Measurements from ENCODE around the gene ZFYVE28. TPM values are rescaled to one million over a fixed set of nuclear protein-coding genes. Genes with fewer than 3 reads are reported as not detected.
A peak's percentile ranks its signal among the peaks of the same experiment; 100 is the strongest.

ZFYVE28 gene
- total and polyA plus RNA-seq, 7 donors, result 1.7 to 7.7 (median 3.4) TPM

DNA sequence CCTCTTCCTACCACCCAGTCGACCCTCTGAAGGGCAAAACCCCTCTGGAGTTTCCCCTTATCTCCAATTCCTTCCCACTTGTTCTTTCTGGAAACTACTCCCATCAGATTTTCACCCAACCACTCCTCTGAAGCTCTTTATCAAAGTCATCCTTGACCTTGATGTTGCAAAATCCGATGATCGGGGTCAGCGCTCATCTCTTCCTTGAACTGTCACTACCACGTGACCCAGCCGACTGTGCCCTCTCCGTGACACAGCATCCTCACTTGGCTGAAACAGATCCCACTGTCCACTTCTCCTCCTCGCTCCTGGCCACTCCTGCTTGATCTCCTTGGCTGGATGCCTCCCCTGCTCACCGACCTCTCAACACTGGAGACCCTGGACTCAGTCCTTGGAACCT is 1.4 kb upstream of the ZFYVE28 start:
- DNase-seq (no peak), ATAC-seq (no peak)
- H3K36me3 ChIP-seq (ENCODE audit: insufficient read depth in 1 of 2, low read depth in 1 of 2), result no peaks in the 10 kb centered on the region
- H3K27me3 ChIP-seq (ENCODE audit: insufficient read depth in 3 of 3, low read length in 2 of 3), result no peaks in the 10 kb centered on the region
- whole genome bisulfite sequencing, 3 donors, result 50 to 59% (median 52%) methylated on average over 9 of the region's 9 CpGs
- no peaks in the 10 kb centered on the region for H3K9me3 ChIP-seq
- peaks cover 16% of the 10 kb centered on the region for H3K4me1 ChIP-seq
- H3K27ac ChIP-seq, result no peak overlapping the region
- no peak overlapping the region for H3K4me3 ChIP-seq
- TF ChIP-seq, protein P1, sequence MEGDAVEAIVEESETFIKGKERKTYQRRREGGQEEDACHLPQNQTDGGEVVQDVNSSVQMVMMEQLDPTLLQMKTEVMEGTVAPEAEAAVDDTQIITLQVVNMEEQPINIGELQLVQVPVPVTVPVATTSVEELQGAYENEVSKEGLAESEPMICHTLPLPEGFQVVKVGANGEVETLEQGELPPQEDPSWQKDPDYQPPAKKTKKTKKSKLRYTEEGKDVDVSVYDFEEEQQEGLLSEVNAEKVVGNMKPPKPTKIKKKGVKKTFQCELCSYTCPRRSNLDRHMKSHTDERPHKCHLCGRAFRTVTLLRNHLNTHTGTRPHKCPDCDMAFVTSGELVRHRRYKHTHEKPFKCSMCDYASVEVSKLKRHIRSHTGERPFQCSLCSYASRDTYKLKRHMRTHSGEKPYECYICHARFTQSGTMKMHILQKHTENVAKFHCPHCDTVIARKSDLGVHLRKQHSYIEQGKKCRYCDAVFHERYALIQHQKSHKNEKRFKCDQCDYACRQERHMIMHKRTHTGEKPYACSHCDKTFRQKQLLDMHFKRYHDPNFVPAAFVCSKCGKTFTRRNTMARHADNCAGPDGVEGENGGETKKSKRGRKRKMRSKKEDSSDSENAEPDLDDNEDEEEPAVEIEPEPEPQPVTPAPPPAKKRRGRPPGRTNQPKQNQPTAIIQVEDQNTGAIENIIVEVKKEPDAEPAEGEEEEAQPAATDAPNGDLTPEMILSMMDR (IDR thresholded peaks at IDR 0.05), result no peak
- intact Hi-C loops (cut with DNase I), result loop anchor here in 1 of 2 donors (5.0 kb wide), 1 partner anchor 178 kb away; the partner anchor contains the start of genes HAUS3 and POLN

DNA sequence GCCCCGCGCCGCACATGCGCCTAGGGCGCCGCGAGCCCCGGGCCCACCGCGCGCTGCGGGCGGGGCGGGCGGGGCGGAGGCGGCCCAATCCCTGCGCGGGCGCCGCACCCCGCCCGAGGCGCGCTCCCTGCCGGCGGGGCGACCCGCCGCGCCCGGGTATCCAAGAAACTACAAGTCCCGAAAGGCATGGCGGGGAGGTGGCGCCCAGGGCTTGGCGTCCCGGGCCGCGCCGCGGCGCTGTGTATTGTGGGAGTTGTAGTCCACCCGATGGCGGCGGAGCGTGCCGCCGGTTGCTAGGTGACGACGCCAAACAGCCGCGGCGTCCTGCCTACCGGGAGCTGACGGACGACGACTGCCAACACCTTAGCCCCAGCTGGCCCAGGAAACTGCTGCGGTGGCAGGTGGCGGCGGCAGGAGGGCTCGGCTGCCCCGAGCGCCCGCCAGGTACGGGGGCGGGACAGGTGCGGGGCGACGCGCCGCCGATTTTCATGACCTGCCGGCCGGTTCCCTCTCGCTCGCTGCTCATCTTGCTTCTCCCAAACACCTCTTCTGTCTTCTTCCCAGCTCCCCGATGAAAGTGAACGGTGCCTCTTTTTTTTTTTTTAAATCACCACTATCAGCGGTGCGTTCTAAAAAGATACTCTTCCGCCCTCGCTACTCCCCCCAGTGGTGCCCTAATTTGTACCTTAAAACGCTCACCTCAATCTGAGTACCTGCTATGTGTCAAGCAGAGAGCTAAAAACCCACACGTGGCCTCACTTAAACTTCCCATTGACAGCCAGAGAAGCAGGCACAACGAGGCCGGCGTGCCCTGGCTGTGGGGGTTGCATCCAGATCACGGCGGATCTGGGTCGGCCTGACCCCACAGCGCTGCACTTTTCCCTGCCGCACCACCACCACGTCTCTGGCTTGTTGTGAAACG is 466 bp upstream of the ZFYVE28 start, which contains the start of gene CFAP99:
CFAP99 (plus strand) TSS at position 306 of the 922 bp plus-strand sequence.
- WGBS, 3 donors, result 1% methylated on average over 69 to 94 of the region's 94 CpGs
- Histone ChIP-seq H3K9me3 (no peaks in the 10 kb centered on the region), H3K27ac (peak within 1 kb of the TSS; percentile 71), H3K4me1 (peaks cover 24% of the 10 kb centered on the region), H3K27me3 (ENCODE audit: insufficient read depth in 3 of 3, low read length in 2 of 3) (no peaks in the 10 kb centered on the region), H3K36me3 (ENCODE audit: insufficient read depth in 1 of 2, low read depth in 1 of 2) (no peaks in the 10 kb centered on the region), H3K4me3 (peak within 1 kb of the TSS; percentile 75)
- TF ChIP-seq, protein P1 (IDR thresholded peaks at IDR 0.05), result peak; percentile 13
- intact Hi-C loops (cut with DNase I), result loop anchor here in 1 of 2 donors (5.0 kb wide), 1 partner anchor 177 kb away; the partner anchor contains the start of genes HAUS3 and POLN
- DNase-seq (peak; percentile 98 to 99), ATAC-seq (peak; percentile 95 to 97 (median 97))

DNA sequence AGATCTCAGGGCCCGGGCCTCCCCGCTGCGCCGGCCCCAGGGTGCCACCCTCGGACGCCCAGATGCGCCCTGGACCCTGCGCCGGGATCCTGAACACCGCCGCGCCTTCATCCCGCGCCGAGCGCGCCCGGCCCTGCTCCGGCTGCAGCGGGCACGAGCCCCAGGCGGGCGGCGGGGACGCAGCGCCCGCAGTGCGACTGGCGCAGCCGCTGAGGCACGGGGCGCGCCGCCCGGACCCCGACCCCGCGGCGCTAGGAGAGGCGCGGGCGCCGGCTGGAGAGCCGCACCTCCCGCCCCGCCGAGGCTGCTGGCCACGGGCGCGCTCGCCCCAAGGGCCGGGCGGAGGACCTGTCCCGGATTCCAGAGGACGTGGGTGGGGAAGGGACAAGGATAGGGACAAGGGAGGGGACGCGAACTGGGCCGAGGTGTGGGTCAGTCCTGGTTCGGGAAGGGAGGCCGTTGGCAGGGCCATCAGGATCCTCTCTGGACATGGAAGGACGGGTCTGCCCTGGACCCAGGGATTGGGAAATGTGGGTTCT is 1.1 kb downstream of the ZFYVE28 start:
- H3K9me3 ChIP-seq, result no peaks in the 10 kb centered on the region
- H3K36me3 ChIP-seq (ENCODE audit: insufficient read depth in 1 of 2, low read depth in 1 of 2), result no peaks in the 10 kb centered on the region
- peaks cover 39% of the 10 kb centered on the region for H3K4me1 ChIP-seq
- TF ChIP-seq, protein P1 (IDR thresholded peaks at IDR 0.05), result no peak
- intact Hi-C loops (cut with DNase I), result loop anchor here in 1 of 2 donors (5.0 kb wide), 1 partner anchor 175 kb away; the partner anchor contains the start of genes HAUS3 and POLN
- DNase-seq, result no peak
- no peak for ATAC-seq
- 0 to 1% (median 0%) methylated on average over 45 to 61 of the region's 61 CpGs for WGBS, 3 donors
- H3K27me3 ChIP-seq (ENCODE audit: insufficient read depth in 3 of 3, low read length in 2 of 3), result no peaks in the 10 kb centered on the region
- peak overlapping the region; percentile 75 for H3K4me3 ChIP-seq
- H3K27ac ChIP-seq, result no peak overlapping the region

DNA sequence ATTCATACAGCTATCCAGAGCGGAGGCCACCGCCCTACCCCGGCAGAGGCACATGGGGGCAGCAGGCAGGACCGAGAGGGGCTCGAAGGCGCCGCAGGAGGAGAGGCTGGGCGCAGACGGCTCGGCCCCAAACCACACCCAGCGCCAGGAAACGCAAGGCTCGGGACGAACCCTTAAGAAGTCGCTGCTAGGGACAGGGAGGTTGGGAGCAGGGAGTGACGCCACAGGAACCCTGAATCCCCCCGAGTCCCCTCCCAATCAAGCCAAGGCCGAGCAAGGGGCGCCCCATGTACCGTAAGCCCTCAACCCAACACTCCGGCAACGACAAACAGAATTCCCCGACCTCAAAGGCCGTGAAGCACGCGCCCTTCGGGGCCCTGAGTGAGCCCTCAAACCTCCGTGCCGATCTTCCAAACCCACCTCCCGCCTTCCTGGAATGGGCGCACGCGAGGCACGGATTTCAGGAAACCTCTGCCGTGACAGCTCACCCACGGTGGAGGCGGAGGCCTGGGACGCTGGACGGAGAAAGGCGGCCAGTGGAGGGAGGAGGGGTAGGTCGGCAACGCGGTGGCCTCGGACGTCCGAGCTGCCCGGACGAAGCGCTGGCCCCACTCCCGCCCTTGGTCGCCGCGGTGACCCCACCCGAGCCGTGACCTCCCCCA is 1.8 kb downstream of the ZFYVE28 start:
- DNase-seq (peak in 1 of 2 donors; percentile 35), ATAC-seq (no peak)
- intact Hi-C loops (cut with DNase I), result loop anchor here in 1 of 2 donors (5.0 kb wide), 1 partner anchor 174 kb away; the partner anchor contains the start of genes HAUS3 and POLN
- Histone ChIP-seq H3K27me3 (ENCODE audit: insufficient read depth in 3 of 3, low read length in 2 of 3) (no peaks in the 10 kb centered on the region), H3K4me3 (peak overlapping the region; percentile 75), H3K9me3 (no peaks in the 10 kb centered on the region), H3K4me1 (peaks cover 40% of the 10 kb centered on the region), H3K36me3 (ENCODE audit: insufficient read depth in 1 of 2, low read depth in 1 of 2) (no peaks in the 10 kb centered on the region), H3K27ac (peak overlapping the region; percentile 30)
- TF ChIP-seq, protein P1 (IDR thresholded peaks at IDR 0.05), result no peak
- WGBS, 3 donors, result 16 to 22% (median 22%) methylated on average over 50 to 55 of the region's 55 CpGs

All from psoas muscle (tissue), 8 donors.